ENCODE measurements around the gene SDHD. TPM values are rescaled to one million over a fixed set of nuclear protein-coding genes. Genes with fewer than 3 reads are reported as not detected.
A peak's percentile ranks its signal among the peaks of the same experiment; 100 is the strongest.

Gene SDHD
- total RNA-seq, 1 donor from 2014 or later = 198 TPM

GRCh38 chr11:112103446-112103845 is 16.8 kb downstream of the SDHD start:
- DNase-seq = no peak

- no peak for DNase-seq
Observed at GRCh38 chr11:112106070-112106469, 19.4 kb downstream of the SDHD start.

- peak; percentile 66 for DNase-seq
Observed at GRCh38 chr11:112113539-112114457, 27.1 kb downstream of the SDHD start.

GRCh38 chr11:112114460-112114859 is 27.8 kb downstream of the SDHD start:
- no peak for DNase-seq

- no peak for DNase-seq
Observed at GRCh38 chr11:112115386-112115785, 28.7 kb downstream of the SDHD start.

GRCh38 chr11:112118176-112118575 is 31.5 kb downstream of the SDHD start:
- DNase-seq = no peak

GRCh38 chr11:112121981-112122615 is 35.4 kb downstream of the SDHD start:
- no peak for DNase-seq

GRCh38 chr11:112123129-112123528 is 36.5 kb downstream of the SDHD start:
- no peak for DNase-seq

GRCh38 chr11:112127056-112127455 is 40.4 kb downstream of the SDHD start:
- DNase-seq = no peak

- DNase-seq = peak; percentile 65
Observed at GRCh38 chr11:112128483-112129121, 41.9 kb downstream of the SDHD start.

- no peak for DNase-seq
Observed at GRCh38 chr11:112129656-112130055, 43.0 kb downstream of the SDHD start.

- DNase-seq = no peak
Observed at GRCh38 chr11:112132737-112133136, 46.1 kb downstream of the SDHD start.

- DNase-seq = no peak
Observed at GRCh38 chr11:112134473-112134872, 47.8 kb downstream of the SDHD start.

- DNase-seq = no peak
Observed at GRCh38 chr11:112143597-112143996, 56.9 kb downstream of the SDHD start.

Other genes with a start within 250 kb of the SDHD start
- 28.7 and 31.8 TPM in 2 replicates for gene ALG9, start 215.3 kb upstream of the SDHD start, total RNA-seq
- 1.9 and 2.0 TPM in 2 replicates for gene FDXACB1, start 207.7 kb upstream of the SDHD start, total RNA-seq
- gene CFAP68, start 207.3 kb upstream of the SDHD start, total RNA-seq = 5.3 and 5.7 TPM in 2 replicates
- 1.0 and 1.7 TPM in 2 replicates for gene CRYAB, start 175.1 kb upstream of the SDHD start, total RNA-seq
- gene HSPB2, start 174.1 kb upstream of the SDHD start, total RNA-seq = not detected in 2 replicates
- 0.17 and 0.47 TPM in 2 replicates for gene C11orf52, start 168.0 kb upstream of the SDHD start, total RNA-seq
- 17.7 and 30.8 TPM in 2 replicates for gene DIXDC1, start 149.5 kb upstream of the SDHD start, total RNA-seq
- gene DLAT, start 61.5 kb upstream of the SDHD start, total RNA-seq = 25.5 and 41.6 TPM in 2 replicates
- gene PIH1D2, start 12.9 kb upstream of the SDHD start, total RNA-seq = 0.93 and 1.4 TPM in 2 replicates
- 17.9 and 22.0 TPM in 2 replicates for gene NKAPD1, start 12.6 kb upstream of the SDHD start, total RNA-seq
- 43.8 and 54.6 TPM in 2 replicates for gene TIMM8B, start 117 bp upstream of the SDHD start, total RNA-seq
- gene IL18, start 77.2 kb downstream of the SDHD start, total RNA-seq = 0.33 and 0.34 TPM in 2 replicates
- gene TEX12, start 80.5 kb downstream of the SDHD start, total RNA-seq = not detected in 2 replicates
- 0.68 and 1.3 TPM in 2 replicates for gene BCO2, start 88.6 kb downstream of the SDHD start, total RNA-seq
- 33.9 and 45.1 TPM in 2 replicates for gene PTS, start 139.6 kb downstream of the SDHD start, total RNA-seq
- gene PLET1, start 174.0 kb downstream of the SDHD start, total RNA-seq = not detected in 2 replicates

Data from dermis blood vessel endothelial cell (primary cell).